HK-2 (cell line): ENCODE results near the gene NUP153.
"Not testable (repeated sequence)": the region's sequence is repeated elsewhere in the genome, so short reads cannot be mapped to it uniquely, and the experiment has no call there.

Experiments
- DNase-seq: peaks from one replicate; pipeline ENCODE4 v3.0.0-alpha.2; 2018; ENCODE audit not compliant: unreplicated experiment

NUP153 gene

GRCh38 chr6:17706580-17707370, at the start of gene NUP153:
Gene NUP153, minus strand, starts transcription at chr6:17706925. Its CDS starts 538 bp downstream, at chr6:17706387.
- peak; percentile 99 for DNase-seq

- no peak for DNase-seq
These were observed 47.5 kb upstream of the NUP153 start for GRCh38 chr6:17754254-17754653.

- not testable (repeated sequence) for DNase-seq
These were observed 38.6 kb upstream of the NUP153 start for GRCh38 chr6:17745324-17745723.

- DNase-seq: not testable (repeated sequence)
These were observed 38.1 kb upstream of the NUP153 start for GRCh38 chr6:17744757-17745308.

- DNase-seq: no peak
These were observed 37.5 kb upstream of the NUP153 start for GRCh38 chr6:17744019-17744756.

- DNase-seq: no peak
These were observed 34.8 kb upstream of the NUP153 start for GRCh38 chr6:17741507-17741906.

- DNase-seq: no peak
These were observed 34.0 kb upstream of the NUP153 start for GRCh38 chr6:17740559-17741220.

GRCh38 chr6:17737704-17738252, 31.1 kb upstream of the NUP153 start:
- no peak for DNase-seq

GRCh38 chr6:17735311-17735710, 28.6 kb upstream of the NUP153 start:
- DNase-seq: not testable (repeated sequence)

GRCh38 chr6:17730078-17730704, 23.5 kb upstream of the NUP153 start:
- no peak for DNase-seq

GRCh38 chr6:17729223-17730077, 22.7 kb upstream of the NUP153 start:
- no peak for DNase-seq

- DNase-seq: no peak
These were observed 22.0 kb upstream of the NUP153 start for GRCh38 chr6:17728551-17729222.

- DNase-seq: no peak
These were observed 18.4 kb upstream of the NUP153 start for GRCh38 chr6:17725083-17725482.

- no peak for DNase-seq
These were observed 17.6 kb upstream of the NUP153 start for GRCh38 chr6:17724341-17724740.

- no peak for DNase-seq
These were observed 14.9 kb upstream of the NUP153 start for GRCh38 chr6:17721671-17722070.

GRCh38 chr6:17719323-17720041, 12.8 kb upstream of the NUP153 start:
- DNase-seq: no peak

GRCh38 chr6:17716221-17716620, 9.5 kb upstream of the NUP153 start:
- no peak for DNase-seq

GRCh38 chr6:17714879-17715851, 8.4 kb upstream of the NUP153 start:
- DNase-seq: peak; percentile 43
